Posterior vena cava (tissue), 2 donors: Measurements from ENCODE around the gene OGT. TPM values are rescaled to one million over a fixed set of nuclear protein-coding genes. Genes with fewer than 3 reads are reported as not detected.
"Not testable (repeated sequence)": the region's sequence is repeated elsewhere in the genome, so short reads cannot be mapped to it uniquely, and the experiment has no call there.

ENCODE experiments used
- DNase-seq: peaks from one replicate; pipeline ENCODE4 v3.0.0-alpha.2; 2020; ENCODE audit warnings: low spot score
- intact Hi-C, 2 donors: fragments of 100-400 bp; cut with DNase I; formaldehyde crosslinking; loops; one replicate each; pipeline versions ENCODE4 v1.14.1 to v1.14.2; 2022 to 2023
- long read RNA-seq, 2 donors: library from polyadenylated mRNA; unstranded; transcript quantifications; one replicate each; pipeline ENCODE4 v2.0.0, GENCODE V29; 2020 to 2021
- total RNA-seq, 2 donors: library from RNA; stranded (reverse); fragmentation: NEBNext Ultra II Directional; extraction: Animal tissue kit (Norgen Biotek cat#: 25700); gene quantifications; one replicate each; pipeline ENCODE4 v1.2.1, GENCODE V29; 2021
- donor health status: DM: yes; HTN: yes; CAD: no.
- donor health status: DM: yes; HTN: yes; CAD: no.

The OGT gene
- 100 to 1,000 TPM in 1 of 2 donors, 10 to 100 TPM in 1; 93.0 to 104 TPM for total RNA-seq
- long read RNA-seq, donor 1, partial matches to known transcripts, result 7 of 13 reads
- long read RNA-seq, donor 1, other reads (novel, unspliced or antisense), result 6 of 13 reads
- long read RNA-seq, donor 2, partial matches to known transcripts, result 1 of 5 reads
- long read RNA-seq, donor 2, other reads (novel, unspliced or antisense), result 4 of 5 reads

GRCh38 chrX:71532753-71533425 is at the start of gene OGT:
TSS of gene OGT (plus strand) at chrX:71533104. CDS start at chrX:71533300, 196 bp downstream.
- intact Hi-C loops, result no loop called here
- DNase-seq, result peak; percentile 98

GRCh38 chrX:71487814-71488213 is 45.1 kb upstream of the OGT start:
- intact Hi-C loops, result no loop called here

GRCh38 chrX:71489540-71489939 is 43.4 kb upstream of the OGT start:
- intact Hi-C loops, result no loop called here
- DNase-seq, result no peak

More at GRCh38 chrX:71487814-71488213, 45.1 kb upstream of the OGT start:
- no peak for DNase-seq

GRCh38 chrX:71492231-71493065 is 40.5 kb upstream of the OGT start:
- DNase-seq, result peak; percentile 87
- intact Hi-C loops, result no loop called here

GRCh38 chrX:71493111-71493613 is 39.7 kb upstream of the OGT start:
- no peak for DNase-seq
- intact Hi-C loops, result no loop called here

- DNase-seq, intact Hi-C loops: not testable (repeated sequence)
Measured at GRCh38 chrX:71495979-71496378, 36.9 kb upstream of the OGT start.

- no peak for DNase-seq
- intact Hi-C loops, result no loop called here
Measured at GRCh38 chrX:71496476-71496875, 36.4 kb upstream of the OGT start.

GRCh38 chrX:71502080-71502479 is 30.8 kb upstream of the OGT start:
- DNase-seq, intact Hi-C loops: not testable (repeated sequence)

GRCh38 chrX:71504346-71504745 is 28.6 kb upstream of the OGT start:
- intact Hi-C loops, result no loop called here
- DNase-seq, result no peak

- no peak for DNase-seq
- intact Hi-C loops, result no loop called here
Measured at GRCh38 chrX:71509289-71509688, 23.6 kb upstream of the OGT start.

GRCh38 chrX:71510161-71510560 is 22.7 kb upstream of the OGT start:
- DNase-seq, result no peak
- intact Hi-C loops, result no loop called here

- DNase-seq, intact Hi-C loops: not testable (repeated sequence)
Measured at GRCh38 chrX:71513731-71514130, 19.2 kb upstream of the OGT start.

- intact Hi-C loops, result no loop called here
- no peak for DNase-seq
Measured at GRCh38 chrX:71514367-71515037, 18.4 kb upstream of the OGT start.

GRCh38 chrX:71515038-71515396 is 17.9 kb upstream of the OGT start:
- no peak for DNase-seq
- intact Hi-C loops, result no loop called here

- no peak for DNase-seq
- intact Hi-C loops, result no loop called here
Measured at GRCh38 chrX:71525316-71525715, 7.6 kb upstream of the OGT start.

GRCh38 chrX:71532078-71532752 is 689 bp upstream of the OGT start:
- no peak for DNase-seq
- intact Hi-C loops, result no loop called here

GRCh38 chrX:71533516-71533850 is 579 bp downstream of the OGT start:
- intact Hi-C loops, result no loop called here
- no peak for DNase-seq

GRCh38 chrX:71533851-71534561 is 1.1 kb downstream of the OGT start:
- DNase-seq, result peak; percentile 85
- intact Hi-C loops, result no loop called here
